Measurements from ENCODE around the gene PCSK4.
A peak's percentile ranks its signal among the peaks of the same experiment; 100 is the strongest.

PCSK4 gene

GRCh38 chr19:1514986-1515721 is 25.0 kb upstream of the PCSK4 start:
- TF ChIP-seq KLF10 (tag by site-specific recombination; IDR thresholded peaks at IDR 0.05) (no peak), ZFHX2 (tag by site-specific recombination; conservative IDR thresholded peaks at IDR 0.05) (0 out of 2 replicates have a peak, but pooled peaks have one; percentile 13), ZNF350 (tag by site-specific recombination; IDR thresholded peaks at IDR 0.05) (no peak), ZNF792 (tag by site-specific recombination; IDR thresholded peaks at IDR 0.05) (peak; percentile 99), EGR2 (tag by site-specific recombination; IDR thresholded peaks at IDR 0.05; ENCODE audit: low read depth) (0 out of 2 replicates have a peak, but pooled peaks have one; percentile 5), KLF1 (tag by site-specific recombination; IDR thresholded peaks at IDR 0.05) (no peak), ZBTB10 (tag by site-specific recombination; IDR thresholded peaks at IDR 0.05) (0 out of 2 replicates have a peak, but pooled peaks have one; percentile 22), HIC1 (tag by site-specific recombination; IDR thresholded peaks at IDR 0.05) (peak; percentile 66; the same call in 1 of the 2 replicates)
- no peaks in the 10 kb centered on the region for H3K9me3 ChIP-seq (ENCODE audit: control insufficient read depth, insufficient read depth, low read depth, low read length)
- H3K4me3 ChIP-seq (ENCODE audit: low read depth, low read length): no peak overlapping the region
- CTCF ChIA-PET: interaction anchor here (0.7 kb wide), 1 partner anchor 29 kb away, joined by 6 read pairs; no protein-coding TSS in a partner anchor
- no peaks in the 10 kb centered on the region for H3K4me1 ChIP-seq (ENCODE audit: control insufficient read depth, insufficient read depth, low read length)
- H3K36me3 ChIP-seq (ENCODE audit: control insufficient read depth in 2 of 2, insufficient read depth in 1 of 2, low read length in 2 of 2): no peaks in the 10 kb centered on the region
- no peak overlapping the region for H3K27ac ChIP-seq (ENCODE audit: extremely low read depth, low read depth, low read length)
- POLR2A ChIA-PET: interaction anchor here (0.7 kb wide), 1 partner anchor 239 kb away, joined by 3 read pairs; no protein-coding TSS in a partner anchor

GRCh38 chr19:1514295-1514661 is 24.1 kb upstream of the PCSK4 start:
- Histone ChIP-seq H3K36me3 (ENCODE audit: control insufficient read depth in 2 of 2, insufficient read depth in 1 of 2, low read length in 2 of 2) (no peaks in the 10 kb centered on the region), H3K4me3 (ENCODE audit: low read depth, low read length) (no peak overlapping the region), H3K9me3 (ENCODE audit: control insufficient read depth, insufficient read depth, low read depth, low read length) (no peaks in the 10 kb centered on the region), H3K4me1 (ENCODE audit: control insufficient read depth, insufficient read depth, low read length) (no peaks in the 10 kb centered on the region), H3K27ac (ENCODE audit: extremely low read depth, low read depth, low read length) (no peak overlapping the region)
- TF ChIP-seq ZNF830 (tag by site-specific recombination; IDR thresholded peaks at IDR 0.05; ENCODE audit: low read depth) (no peak), ZNF138 (tag by site-specific recombination; IDR thresholded peaks at IDR 0.05; ENCODE audit: borderline replicate concordance) (no peak), ZBTB1 (tag by site-specific recombination; IDR thresholded peaks at IDR 0.05) (no peak), ZNF121 (tag by site-specific recombination; IDR thresholded peaks at IDR 0.05) (no peak), ZFP3 (tag by site-specific recombination; IDR thresholded peaks at IDR 0.05; ENCODE audit: low read depth) (no peak), ZNF274 (IDR thresholded peaks at IDR 0.05; ENCODE audit: low read length) (no peak), ZNF274 (tag by site-specific recombination; IDR thresholded peaks at IDR 0.05; ENCODE audit: borderline replicate concordance) (no peak), ZFP41 (tag by site-specific recombination; IDR thresholded peaks at IDR 0.05; ENCODE audit: borderline replicate concordance) (no peak), EGR2 (tag by site-specific recombination; IDR thresholded peaks at IDR 0.05; ENCODE audit: low read depth) (no peak), ZNF561 (tag by site-specific recombination; IDR thresholded peaks at IDR 0.05; ENCODE audit: borderline replicate concordance) (no peak), ZNF837 (tag by site-specific recombination; IDR thresholded peaks at IDR 0.05) (no peak), ZNF239 (tag by site-specific recombination; IDR thresholded peaks at IDR 0.05) (no peak), ZNF529 (tag by site-specific recombination; IDR thresholded peaks at IDR 0.05; ENCODE audit: insufficient replicate concordance) (no peak), REPIN1 (tag by site-specific recombination; IDR thresholded peaks at IDR 0.05; ENCODE audit: low read depth) (no peak)
- ChIA-PET POLR2A (no interaction called here), CTCF (interaction anchor here (0.5 to 0.7 kb wide), 2 partner anchors 16 to 30 kb away, joined by 4 to 6 read pairs; no protein-coding TSS in a partner anchor)

All from HEK293 (cell line).